Calu3 (cell line): Measurements from ENCODE around the gene PLXNA2. TPM values are rescaled to one million over a fixed set of nuclear protein-coding genes. Genes with fewer than 3 reads are reported as not detected.

Source experiments
- BruUV-seq: library from RNA; stranded (reverse); fragments of 400-500 nt; replicated peaks from 2 replicates; lab custom pipeline; 2021; lab: Mats Ljungman, UMichigan
- CTCF ChIA-PET: fragments of 300-600 bp; sonication (Branson Sonifier 250); formaldehyde crosslinking; loops from one replicate; lab custom pipeline; 2022; ENCODE audit warnings: antibody characterized with exemption; lab: Charles Lee
- DNase-seq: peaks from one replicate; pipeline ENCODE4 v3.0.0; 2022
- H3K27ac Mint-ChIP-seq: one replicate; pipeline ENCODE4 v1.8.0; 2022; ENCODE audit warnings: mixed read lengths; ENCODE audit not compliant: unreplicated experiment
- H3K27me3 Mint-ChIP-seq: one replicate; pipeline ENCODE4 v1.8.0; 2022; ENCODE audit warnings: mixed read lengths; ENCODE audit not compliant: unreplicated experiment
- H3K36me3 Mint-ChIP-seq: one replicate; pipeline ENCODE4 v1.8.0; 2022; ENCODE audit warnings: mild to moderate bottlenecking, moderate library complexity, mixed read lengths; ENCODE audit not compliant: insufficient read depth, unreplicated experiment
- H3K4me1 Mint-ChIP-seq: one replicate; pipeline ENCODE4 v1.8.0; 2022; ENCODE audit warnings: mild to moderate bottlenecking, low read depth, mixed read lengths; ENCODE audit not compliant: unreplicated experiment
- H3K4me3 Mint-ChIP-seq: one replicate; pipeline ENCODE4 v1.8.0; 2022; ENCODE audit warnings: mild to moderate bottlenecking, low read depth, moderate library complexity, mixed read lengths; ENCODE audit not compliant: unreplicated experiment
- H3K9me3 Mint-ChIP-seq: one replicate; pipeline ENCODE4 v1.8.0; 2022; ENCODE audit warnings: low read depth, mixed read lengths; ENCODE audit not compliant: unreplicated experiment
- CTCF ChIP-seq: fragments of 200-600 bp; IDR thresholded peaks from one replicate; pipeline ENCODE4 v1.8.0; 2022; ENCODE audit warnings: antibody characterized with exemption; ENCODE audit not compliant: unreplicated experiment
- intact Hi-C: fragments of 100-400 bp; cut with micrococcal nuclease; formaldehyde crosslinking; loops from one replicate; pipeline ENCODE4 v1.10.0; 2022; ENCODE audit not compliant: unreplicated experiment
- total RNA-seq: library from RNA; stranded (reverse); gene quantifications from 2 replicates; pipeline ENCODE4 v1.2.3, GENCODE V29; 2022

PLXNA2 gene
- total RNA-seq, 1 experiment from 2014 or later: 16.2 TPM

DNA sequence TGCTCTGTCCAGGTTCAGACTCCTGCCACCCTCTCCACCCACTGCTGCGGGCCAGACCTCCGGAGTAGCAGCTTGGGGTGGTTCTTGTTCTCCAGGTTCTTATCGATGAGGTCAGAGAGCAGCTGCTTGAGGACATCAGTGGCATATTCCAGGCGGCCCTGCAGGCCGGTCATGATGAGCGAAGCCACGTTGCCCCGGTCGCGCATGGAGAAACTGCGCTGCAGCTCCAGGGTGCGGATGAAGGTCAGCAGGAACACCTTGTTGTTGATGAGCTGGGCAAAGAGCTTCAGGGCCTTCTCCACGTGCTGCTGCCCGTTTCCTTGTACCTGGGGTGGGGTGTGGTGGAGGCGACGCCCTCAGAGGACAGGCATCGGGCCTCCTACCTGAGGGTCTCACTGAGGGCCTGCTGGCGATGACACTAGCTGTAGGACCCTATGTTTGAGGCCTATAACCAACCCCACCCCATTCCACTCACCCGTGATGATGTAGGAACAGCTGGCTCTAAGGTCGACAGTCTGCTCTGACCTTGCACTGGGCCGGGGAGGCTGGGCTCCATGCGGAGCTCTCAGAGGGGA is 202.1 kb downstream of the PLXNA2 start:
- no peaks in the 10 kb centered on the region for H3K36me3 Mint-ChIP-seq
- H3K9me3 Mint-ChIP-seq: no peaks in the 10 kb centered on the region
- H3K4me1 Mint-ChIP-seq: peaks cover 11% of the 10 kb centered on the region
- no peaks in the 10 kb centered on the region for H3K27me3 Mint-ChIP-seq
- no peak for TF ChIP-seq CTCF
- DNase-seq: no peak
- intact Hi-C loops: no loop called here
- H3K4me3 Mint-ChIP-seq: no peak overlapping the region
- CTCF ChIA-PET: interaction anchor here (0.6 to 2.1 kb wide), 2 partner anchors 199 to 203 kb away, joined by 5 to 6 read pairs; no protein-coding TSS in a partner anchor
- no TSS peak for BruUV-seq
- no peak overlapping the region for H3K27ac Mint-ChIP-seq

- Mint-ChIP-seq H3K27ac (no peak overlapping the region), H3K4me1 (peaks cover 8% of the 10 kb centered on the region), H3K27me3 (no peaks in the 10 kb centered on the region), H3K9me3 (no peaks in the 10 kb centered on the region), H3K36me3 (no peaks in the 10 kb centered on the region), H3K4me3 (no peak overlapping the region)
- intact Hi-C loops: no loop called here
- no TSS peak for BruUV-seq
- no peak for DNase-seq
- CTCF ChIA-PET: interaction anchor here (0.6 to 2.1 kb wide), 2 partner anchors 199 to 204 kb away, joined by 5 to 6 read pairs; no protein-coding TSS in a partner anchor
- no peak for TF ChIP-seq CTCF
These were observed 202.7 kb downstream of the PLXNA2 start for GRCh38 chr1:208041505-208041904.

- CTCF ChIA-PET: interaction anchor here (2.1 kb wide), 1 partner anchor 204 kb away, joined by 5 read pairs; no protein-coding TSS in a partner anchor
- no TSS peak for BruUV-seq
- Mint-ChIP-seq H3K4me3 (no peak overlapping the region), H3K36me3 (no peaks in the 10 kb centered on the region), H3K9me3 (no peaks in the 10 kb centered on the region), H3K27ac (no peak overlapping the region), H3K4me1 (peaks cover 2% of the 10 kb centered on the region), H3K27me3 (no peaks in the 10 kb centered on the region)
- DNase-seq: no peak
- intact Hi-C loops: no loop called here
- no peak for TF ChIP-seq CTCF
These were observed 203.3 kb downstream of the PLXNA2 start for GRCh38 chr1:208040821-208041297.

DNA sequence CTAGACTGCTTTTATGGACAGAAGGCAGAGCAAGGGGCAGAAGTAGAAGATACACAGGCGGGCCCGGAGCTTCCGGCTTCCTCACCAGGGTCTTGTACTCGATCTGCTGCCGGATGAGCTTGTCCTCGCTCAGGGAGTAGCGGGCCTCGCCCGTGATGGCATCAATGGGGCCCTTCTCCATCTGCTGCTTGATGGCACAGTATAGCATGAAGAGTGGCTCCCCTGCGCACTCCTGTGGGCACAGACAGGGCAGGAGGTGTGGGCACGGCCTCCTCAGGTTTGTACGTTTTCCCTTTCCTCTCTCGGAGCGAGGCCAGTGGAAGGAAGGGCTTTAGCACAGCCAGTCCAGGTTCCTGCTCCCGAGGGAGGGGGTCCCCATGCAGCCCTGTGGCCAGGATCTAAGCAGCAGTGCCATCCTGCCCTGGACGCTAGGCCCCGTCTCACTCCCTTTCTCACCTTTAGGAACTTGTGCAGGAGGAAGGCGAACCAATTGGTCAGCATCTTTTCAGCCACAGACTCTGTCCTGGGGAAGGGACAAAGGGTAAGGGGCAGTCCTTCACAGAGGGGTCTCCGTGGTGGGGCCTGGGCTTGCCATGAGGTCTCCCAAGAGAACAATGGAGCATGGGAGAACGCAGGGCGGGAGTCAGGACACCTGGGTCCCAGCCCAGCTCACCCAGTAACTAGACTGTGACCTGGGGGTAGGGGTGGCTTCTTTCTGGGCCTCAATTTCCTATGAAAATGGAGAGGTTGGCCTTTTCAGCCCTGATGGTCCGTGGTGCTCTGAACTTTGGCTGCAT is 204.4 kb downstream of the PLXNA2 start:
- CTCF ChIA-PET: interaction anchor here (2.1 kb wide), 1 partner anchor 205 kb away, joined by 5 read pairs; no protein-coding TSS in a partner anchor
- BruUV-seq: no TSS peak

More for the DNA sequence above, 204.4 kb downstream of the PLXNA2 start:
- H3K27me3 Mint-ChIP-seq: no peaks in the 10 kb centered on the region
- no peaks in the 10 kb centered on the region for H3K9me3 Mint-ChIP-seq
- no peak overlapping the region for H3K27ac Mint-ChIP-seq
- H3K4me3 Mint-ChIP-seq: no peak overlapping the region
- H3K4me1 Mint-ChIP-seq: no peaks in the 10 kb centered on the region
- intact Hi-C loops: no loop called here
- TF ChIP-seq CTCF: no peak
- DNase-seq: no peak
- H3K36me3 Mint-ChIP-seq: no peaks in the 10 kb centered on the region
